GM23338 (cell line): ENCODE results near the gene PGS1. TPM values are rescaled to one million over a fixed set of nuclear protein-coding genes. Genes with fewer than 3 reads are reported as not detected.

Source experiments
- ATAC-seq: fragments of 200-7000 bp; cut with Tn5 transposase; 3 replicates; pipeline ENCODE4 v1.9.1; 2020
- DNase-seq: peaks from one replicate; pipeline ENCODE4 v3.0.0-alpha.2; 2015; ENCODE audit warnings: low spot score
- H2AFZ ChIP-seq: fragments of 200-600 bp; sonication (generic); 2 replicates; pipeline ENCODE4 v1.8.0; 2016; ENCODE audit warnings: antibody characterized with exemption, mild to moderate bottlenecking, moderate library complexity
- H3F3A ChIP-seq: fragments of 200-600 bp; sonication (generic); replicated peaks from 2 replicates; pipeline ENCODE4 v1.8.0; 2017; ENCODE audit warnings: antibody characterized with exemption, mixed run types, low read depth
- H3K27ac ChIP-seq: fragments of 200-600 bp; sonication (generic); 2 replicates; pipeline ENCODE4 v1.6.1; 2016; ENCODE audit warnings: low read depth
- H3K27me3 ChIP-seq: fragments of 200-600 bp; sonication (generic); 2 replicates; pipeline ENCODE4 v1.8.0; 2016; ENCODE audit warnings: mild to moderate bottlenecking, mixed run types, moderate library complexity; ENCODE audit not compliant: insufficient read depth
- H3K36me3 ChIP-seq: fragments of 200-600 bp; sonication (generic); 2 replicates; pipeline ENCODE4 v1.8.0; 2016; ENCODE audit warnings: mild to moderate bottlenecking; ENCODE audit not compliant: insufficient read depth
- H3K4me1 ChIP-seq: fragments of 200-600 bp; sonication (generic); 2 replicates; pipeline ENCODE4 v1.8.0; 2016; ENCODE audit warnings: mild to moderate bottlenecking, moderate library complexity; ENCODE audit not compliant: insufficient read depth
- H3K4me2 ChIP-seq: fragments of 200-600 bp; sonication (generic); 2 replicates; pipeline ENCODE4 v1.7.1; 2017; ENCODE audit warnings: mixed run types
- H3K4me3 ChIP-seq: fragments of 200-600 bp; sonication (generic); 2 replicates; pipeline ENCODE4 v1.6.1; 2016; ENCODE audit warnings: mixed run types
- H3K79me2 ChIP-seq: fragments of 200-600 bp; sonication (generic); replicated peaks from 2 replicates; pipeline ENCODE4 v1.8.0; 2017; ENCODE audit warnings: mild to moderate bottlenecking; ENCODE audit not compliant: insufficient read depth
- H3K9me2 ChIP-seq: fragments of 200-600 bp; sonication (generic); 2 replicates; pipeline ENCODE4 v1.8.0; 2017; ENCODE audit not compliant: insufficient read depth
- H4K20me1 ChIP-seq: fragments of 200-600 bp; sonication (generic); replicated peaks from 2 replicates; pipeline ENCODE4 v1.8.0; 2017; ENCODE audit warnings: mild to moderate bottlenecking; ENCODE audit not compliant: insufficient read depth
- H3K27ac Mint-ChIP-seq: 2 replicates; pipeline ENCODE4 v1.8.0; 2020; ENCODE audit warnings: inconsistent platforms, mild to moderate bottlenecking, moderate library complexity, mixed read lengths
- H3K27me3 Mint-ChIP-seq: 3 replicates; pipeline ENCODE4 v1.8.0; 2022; ENCODE audit warnings: low read depth, mild to moderate bottlenecking, moderate library complexity, mixed read lengths, inconsistent platforms; ENCODE audit not compliant: insufficient read depth, poor library complexity
- H3K36me3 Mint-ChIP-seq: 3 replicates; pipeline ENCODE4 v1.8.0; 2021; ENCODE audit warnings: low read depth, mild to moderate bottlenecking, inconsistent platforms, moderate library complexity, mixed read lengths
- H3K4me1 Mint-ChIP-seq: 3 replicates; pipeline ENCODE4 v1.8.0; 2020; ENCODE audit warnings: mild to moderate bottlenecking, inconsistent platforms, mixed read lengths
- H3K4me3 Mint-ChIP-seq: 3 replicates; pipeline ENCODE4 v1.8.0; 2021; ENCODE audit warnings: moderate library complexity, mild to moderate bottlenecking, inconsistent platforms, mixed read lengths
- H3K9me3 Mint-ChIP-seq: 3 replicates; pipeline ENCODE4 v1.8.0; 2020; ENCODE audit warnings: moderate library complexity, mild to moderate bottlenecking, inconsistent platforms, mixed read lengths
- CREB1 ChIP-seq: fragments of 250-450 bp; sonication (Bioruptor Pico); IDR thresholded peaks from 2 replicates; pipeline ENCODE4 v1.5.0; 2020; ENCODE audit warnings: low read depth, mild to moderate bottlenecking, moderate library complexity
- EZH2 ChIP-seq: fragments of 200-600 bp; sonication (generic); IDR thresholded peaks from one replicate; pipeline ENCODE4 v1.8.0; 2017; ENCODE audit warnings: antibody characterized with exemption, mild to moderate bottlenecking, low read depth; ENCODE audit not compliant: unreplicated experiment
- EZH2phosphoT487 ChIP-seq: fragments of 200-600 bp; sonication (generic); IDR thresholded peaks from one replicate; pipeline ENCODE4 v1.8.1; 2018; ENCODE audit warnings: antibody characterized with exemption; ENCODE audit not compliant: unreplicated experiment
- JUNB ChIP-seq: IDR thresholded peaks from one replicate; pipeline ENCODE4 v1.6.1; 2016; ENCODE audit warnings: antibody characterized with exemption; ENCODE audit not compliant: unreplicated experiment
- NANOG ChIP-seq: IDR thresholded peaks from 2 replicates; pipeline ENCODE4 v1.6.1; 2016; ENCODE audit warnings: antibody characterized with exemption, borderline replicate concordance
- POLR2AphosphoS5 ChIP-seq: IDR thresholded peaks from 2 replicates; pipeline ENCODE4 v1.6.1; 2016; ENCODE audit warnings: antibody characterized with exemption, low read depth
- STAT1 ChIP-seq: IDR thresholded peaks from one replicate; pipeline ENCODE4 v1.6.1; 2016; ENCODE audit warnings: antibody characterized with exemption; ENCODE audit not compliant: unreplicated experiment
- ZNF114 ChIP-seq: fragments of 250-450 bp; sonication (Bioruptor Pico); IDR thresholded peaks from 2 replicates; pipeline ENCODE4 v1.5.0; 2020; ENCODE audit warnings: mild to moderate bottlenecking, moderate library complexity
- ZNF331 ChIP-seq: fragments of 250-450 bp; sonication (Bioruptor Pico); IDR thresholded peaks from 2 replicates; pipeline ENCODE4 v1.5.0; 2020; ENCODE audit warnings: low read depth, mild to moderate bottlenecking, moderate library complexity
- polyA plus RNA-seq: library from polyadenylated mRNA; unstranded; fragments of >200 nt; fragmentation: Nextera tagmentation; extraction: Ambion mirVana; gene quantifications from 2 replicates; pipeline ENCODE4 v1.2.1, GENCODE V29; 2016
- total RNA-seq: library from RNA; depleted of rRNA; stranded (reverse); fragments of >200 nt; shearing (Covaris generic); gene quantifications from 2 replicates; pipeline ENCODE4 v1.2.3, GENCODE V29; 2014
- TF ChIP-seq, protein P1 (sequence below): fragments of 250-450 bp; sonication (Bioruptor Pico); IDR thresholded peaks from 2 replicates; pipeline ENCODE4 v1.5.0; 2020; ENCODE audit warnings: mild to moderate bottlenecking, moderate library complexity
- TF ChIP-seq, protein P2 (sequence below): IDR thresholded peaks from 2 replicates; pipeline ENCODE4 v1.6.1; 2016; ENCODE audit warnings: antibody characterized with exemption
- TF ChIP-seq, protein P3 (sequence below), 2 experiments: fragments of 200-600 bp in 1 of 2; sonication (generic) in 1 of 2; conservative IDR thresholded peaks; 2 replicates each; pipeline versions ENCODE4 v1.5.1 to v1.6.1; 2016 to 2017; ENCODE audit warnings: antibody characterized with exemption in 2 of 2, low read depth in 2 of 2, mild to moderate bottlenecking in 2 of 2, moderate library complexity in 1 of 2
- TF ChIP-seq, protein P4 (sequence below): IDR thresholded peaks from one replicate; pipeline ENCODE4 v1.6.1; 2018; ENCODE audit warnings: antibody characterized with exemption; ENCODE audit not compliant: unreplicated experiment

PGS1 gene
- total and polyA plus RNA-seq, 2 experiments from 2014 or later = 43.9 to 67.1 TPM

DNA sequence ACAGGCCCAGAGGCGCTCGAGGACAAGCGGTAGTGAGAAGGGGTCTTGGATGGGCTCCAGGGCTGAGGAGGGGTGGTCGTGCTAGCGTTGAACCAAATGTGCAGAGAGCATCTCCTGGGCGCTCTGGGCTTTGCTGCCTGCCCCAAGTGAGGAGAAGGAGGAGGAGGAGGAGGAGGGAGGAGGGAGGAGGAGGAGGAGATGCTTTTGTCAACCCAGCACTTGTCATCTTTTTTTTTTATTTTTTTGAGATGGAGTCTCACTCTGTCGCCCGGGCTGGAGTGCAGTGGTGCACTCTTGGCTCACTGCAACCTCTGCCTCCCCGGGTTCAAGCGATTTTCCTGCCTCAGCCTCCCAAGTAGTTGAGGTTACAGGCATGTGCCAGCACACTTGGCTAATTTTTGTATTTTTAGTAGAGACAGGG, 59.8 kb downstream of the PGS1 start:
- Histone ChIP-seq H3K9me2 (no peaks in the 10 kb centered on the region), H3K4me2 (no peak overlapping the region), H3K4me1 (no peaks in the 10 kb centered on the region; the same call in 1 of the 2 replicates), H3K79me2 (no peaks in the 10 kb centered on the region), H2AFZ (no peak overlapping the region), H3K27ac (no peak overlapping the region), H3K4me3 (no peak overlapping the region), H3K36me3 (no peaks in the 10 kb centered on the region), H4K20me1 (no peaks in the 10 kb centered on the region), H3F3A (no peaks in the 10 kb centered on the region), H3K27me3 (no peaks in the 10 kb centered on the region)
- peaks cover 16% of the 10 kb centered on the region for H3K9me3 Mint-ChIP-seq
- no peak overlapping the region for H3K27ac Mint-ChIP-seq
- TF ChIP-seq ZNF331 (CRISPR knock-in tag) = no peak
- TF ChIP-seq, protein P1, sequence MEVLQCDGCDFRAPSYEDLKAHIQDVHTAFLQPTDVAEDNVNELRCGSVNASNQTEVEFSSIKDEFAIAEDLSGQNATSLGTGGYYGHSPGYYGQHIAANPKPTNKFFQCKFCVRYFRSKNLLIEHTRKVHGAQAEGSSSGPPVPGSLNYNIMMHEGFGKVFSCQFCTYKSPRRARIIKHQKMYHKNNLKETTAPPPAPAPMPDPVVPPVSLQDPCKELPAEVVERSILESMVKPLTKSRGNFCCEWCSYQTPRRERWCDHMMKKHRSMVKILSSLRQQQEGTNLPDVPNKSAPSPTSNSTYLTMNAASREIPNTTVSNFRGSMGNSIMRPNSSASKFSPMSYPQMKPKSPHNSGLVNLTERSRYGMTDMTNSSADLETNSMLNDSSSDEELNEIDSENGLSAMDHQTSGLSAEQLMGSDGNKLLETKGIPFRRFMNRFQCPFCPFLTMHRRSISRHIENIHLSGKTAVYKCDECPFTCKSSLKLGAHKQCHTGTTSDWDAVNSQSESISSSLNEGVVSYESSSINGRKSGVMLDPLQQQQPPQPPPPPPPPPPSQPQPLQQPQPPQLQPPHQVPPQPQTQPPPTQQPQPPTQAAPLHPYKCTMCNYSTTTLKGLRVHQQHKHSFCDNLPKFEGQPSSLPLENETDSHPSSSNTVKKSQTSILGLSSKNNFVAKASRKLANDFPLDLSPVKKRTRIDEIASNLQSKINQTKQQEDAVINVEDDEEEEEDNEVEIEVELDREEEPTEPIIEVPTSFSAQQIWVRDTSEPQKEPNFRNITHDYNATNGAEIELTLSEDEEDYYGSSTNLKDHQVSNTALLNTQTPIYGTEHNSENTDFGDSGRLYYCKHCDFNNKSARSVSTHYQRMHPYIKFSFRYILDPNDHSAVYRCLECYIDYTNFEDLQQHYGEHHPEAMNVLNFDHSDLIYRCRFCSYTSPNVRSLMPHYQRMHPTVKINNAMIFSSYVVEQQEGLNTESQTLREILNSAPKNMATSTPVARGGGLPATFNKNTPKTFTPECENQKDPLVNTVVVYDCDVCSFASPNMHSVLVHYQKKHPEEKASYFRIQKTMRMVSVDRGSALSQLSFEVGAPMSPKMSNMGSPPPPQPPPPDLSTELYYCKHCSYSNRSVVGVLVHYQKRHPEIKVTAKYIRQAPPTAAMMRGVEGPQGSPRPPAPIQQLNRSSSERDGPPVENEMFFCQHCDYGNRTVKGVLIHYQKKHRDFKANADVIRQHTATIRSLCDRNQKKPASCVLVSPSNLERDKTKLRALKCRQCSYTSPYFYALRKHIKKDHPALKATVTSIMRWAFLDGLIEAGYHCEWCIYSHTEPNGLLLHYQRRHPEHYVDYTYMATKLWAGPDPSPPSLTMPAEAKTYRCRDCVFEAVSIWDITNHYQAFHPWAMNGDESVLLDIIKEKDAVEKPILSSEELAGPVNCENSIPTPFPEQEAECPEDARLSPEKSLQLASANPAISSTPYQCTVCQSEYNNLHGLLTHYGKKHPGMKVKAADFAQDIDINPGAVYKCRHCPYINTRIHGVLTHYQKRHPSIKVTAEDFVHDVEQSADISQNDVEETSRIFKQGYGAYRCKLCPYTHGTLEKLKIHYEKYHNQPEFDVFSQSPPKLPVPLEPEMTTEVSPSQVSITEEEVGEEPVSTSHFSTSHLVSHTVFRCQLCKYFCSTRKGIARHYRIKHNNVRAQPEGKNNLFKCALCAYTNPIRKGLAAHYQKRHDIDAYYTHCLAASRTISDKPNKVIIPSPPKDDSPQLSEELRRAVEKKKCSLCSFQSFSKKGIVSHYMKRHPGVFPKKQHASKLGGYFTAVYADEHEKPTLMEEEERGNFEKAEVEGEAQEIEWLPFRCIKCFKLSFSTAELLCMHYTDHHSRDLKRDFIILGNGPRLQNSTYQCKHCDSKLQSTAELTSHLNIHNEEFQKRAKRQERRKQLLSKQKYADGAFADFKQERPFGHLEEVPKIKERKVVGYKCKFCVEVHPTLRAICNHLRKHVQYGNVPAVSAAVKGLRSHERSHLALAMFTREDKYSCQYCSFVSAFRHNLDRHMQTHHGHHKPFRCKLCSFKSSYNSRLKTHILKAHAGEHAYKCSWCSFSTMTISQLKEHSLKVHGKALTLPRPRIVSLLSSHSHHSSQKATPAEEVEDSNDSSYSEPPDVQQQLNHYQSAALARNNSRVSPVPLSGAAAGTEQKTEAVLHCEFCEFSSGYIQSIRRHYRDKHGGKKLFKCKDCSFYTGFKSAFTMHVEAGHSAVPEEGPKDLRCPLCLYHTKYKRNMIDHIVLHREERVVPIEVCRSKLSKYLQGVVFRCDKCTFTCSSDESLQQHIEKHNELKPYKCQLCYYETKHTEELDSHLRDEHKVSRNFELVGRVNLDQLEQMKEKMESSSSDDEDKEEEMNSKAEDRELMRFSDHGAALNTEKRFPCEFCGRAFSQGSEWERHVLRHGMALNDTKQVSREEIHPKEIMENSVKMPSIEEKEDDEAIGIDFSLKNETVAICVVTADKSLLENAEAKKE (CRISPR knock-in tag) = no peak
- TF ChIP-seq POLR2AphosphoS5 = no peak
- TF ChIP-seq NANOG = no peak
- no peak for TF ChIP-seq JUNB
- no peak for TF ChIP-seq EZH2phosphoT487
- TF ChIP-seq CREB1 (CRISPR knock-in tag) = no peak
- TF ChIP-seq, protein P2, sequence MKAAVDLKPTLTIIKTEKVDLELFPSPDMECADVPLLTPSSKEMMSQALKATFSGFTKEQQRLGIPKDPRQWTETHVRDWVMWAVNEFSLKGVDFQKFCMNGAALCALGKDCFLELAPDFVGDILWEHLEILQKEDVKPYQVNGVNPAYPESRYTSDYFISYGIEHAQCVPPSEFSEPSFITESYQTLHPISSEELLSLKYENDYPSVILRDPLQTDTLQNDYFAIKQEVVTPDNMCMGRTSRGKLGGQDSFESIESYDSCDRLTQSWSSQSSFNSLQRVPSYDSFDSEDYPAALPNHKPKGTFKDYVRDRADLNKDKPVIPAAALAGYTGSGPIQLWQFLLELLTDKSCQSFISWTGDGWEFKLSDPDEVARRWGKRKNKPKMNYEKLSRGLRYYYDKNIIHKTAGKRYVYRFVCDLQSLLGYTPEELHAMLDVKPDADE = no peak
- TF ChIP-seq, protein P3, sequence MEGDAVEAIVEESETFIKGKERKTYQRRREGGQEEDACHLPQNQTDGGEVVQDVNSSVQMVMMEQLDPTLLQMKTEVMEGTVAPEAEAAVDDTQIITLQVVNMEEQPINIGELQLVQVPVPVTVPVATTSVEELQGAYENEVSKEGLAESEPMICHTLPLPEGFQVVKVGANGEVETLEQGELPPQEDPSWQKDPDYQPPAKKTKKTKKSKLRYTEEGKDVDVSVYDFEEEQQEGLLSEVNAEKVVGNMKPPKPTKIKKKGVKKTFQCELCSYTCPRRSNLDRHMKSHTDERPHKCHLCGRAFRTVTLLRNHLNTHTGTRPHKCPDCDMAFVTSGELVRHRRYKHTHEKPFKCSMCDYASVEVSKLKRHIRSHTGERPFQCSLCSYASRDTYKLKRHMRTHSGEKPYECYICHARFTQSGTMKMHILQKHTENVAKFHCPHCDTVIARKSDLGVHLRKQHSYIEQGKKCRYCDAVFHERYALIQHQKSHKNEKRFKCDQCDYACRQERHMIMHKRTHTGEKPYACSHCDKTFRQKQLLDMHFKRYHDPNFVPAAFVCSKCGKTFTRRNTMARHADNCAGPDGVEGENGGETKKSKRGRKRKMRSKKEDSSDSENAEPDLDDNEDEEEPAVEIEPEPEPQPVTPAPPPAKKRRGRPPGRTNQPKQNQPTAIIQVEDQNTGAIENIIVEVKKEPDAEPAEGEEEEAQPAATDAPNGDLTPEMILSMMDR (conservative IDR thresholded peaks at IDR 0.05; ENCODE audit: low read depth in 2 of 2) = no peak
- no peak for TF ChIP-seq ZNF114
- TF ChIP-seq, protein P4, sequence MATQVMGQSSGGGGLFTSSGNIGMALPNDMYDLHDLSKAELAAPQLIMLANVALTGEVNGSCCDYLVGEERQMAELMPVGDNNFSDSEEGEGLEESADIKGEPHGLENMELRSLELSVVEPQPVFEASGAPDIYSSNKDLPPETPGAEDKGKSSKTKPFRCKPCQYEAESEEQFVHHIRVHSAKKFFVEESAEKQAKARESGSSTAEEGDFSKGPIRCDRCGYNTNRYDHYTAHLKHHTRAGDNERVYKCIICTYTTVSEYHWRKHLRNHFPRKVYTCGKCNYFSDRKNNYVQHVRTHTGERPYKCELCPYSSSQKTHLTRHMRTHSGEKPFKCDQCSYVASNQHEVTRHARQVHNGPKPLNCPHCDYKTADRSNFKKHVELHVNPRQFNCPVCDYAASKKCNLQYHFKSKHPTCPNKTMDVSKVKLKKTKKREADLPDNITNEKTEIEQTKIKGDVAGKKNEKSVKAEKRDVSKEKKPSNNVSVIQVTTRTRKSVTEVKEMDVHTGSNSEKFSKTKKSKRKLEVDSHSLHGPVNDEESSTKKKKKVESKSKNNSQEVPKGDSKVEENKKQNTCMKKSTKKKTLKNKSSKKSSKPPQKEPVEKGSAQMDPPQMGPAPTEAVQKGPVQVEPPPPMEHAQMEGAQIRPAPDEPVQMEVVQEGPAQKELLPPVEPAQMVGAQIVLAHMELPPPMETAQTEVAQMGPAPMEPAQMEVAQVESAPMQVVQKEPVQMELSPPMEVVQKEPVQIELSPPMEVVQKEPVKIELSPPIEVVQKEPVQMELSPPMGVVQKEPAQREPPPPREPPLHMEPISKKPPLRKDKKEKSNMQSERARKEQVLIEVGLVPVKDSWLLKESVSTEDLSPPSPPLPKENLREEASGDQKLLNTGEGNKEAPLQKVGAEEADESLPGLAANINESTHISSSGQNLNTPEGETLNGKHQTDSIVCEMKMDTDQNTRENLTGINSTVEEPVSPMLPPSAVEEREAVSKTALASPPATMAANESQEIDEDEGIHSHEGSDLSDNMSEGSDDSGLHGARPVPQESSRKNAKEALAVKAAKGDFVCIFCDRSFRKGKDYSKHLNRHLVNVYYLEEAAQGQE = no peak
- no peak for TF ChIP-seq EZH2
- TF ChIP-seq STAT1 = no peak
- no peak overlapping the region for H3K4me3 Mint-ChIP-seq
- DNase-seq (no peak), ATAC-seq (no peak)
- peaks cover 4% of the 10 kb centered on the region; the same call in 1 of the 3 replicates for H3K36me3 Mint-ChIP-seq
- H3K27me3 Mint-ChIP-seq = peaks cover 16% of the 10 kb centered on the region
- peaks cover 23% of the 10 kb centered on the region for H3K4me1 Mint-ChIP-seq
